Upper lobe of left lung (tissue), 6 donors: Measurements from ENCODE around the gene RASSF7. TPM values are rescaled to one million over a fixed set of nuclear protein-coding genes. Genes with fewer than 3 reads are reported as not detected.

Experiments
- ATAC-seq, 2 donors: fragments of 200-7000 bp; cut with Tn5 transposase; one replicate each; pipeline ENCODE4 v1.9.1; 2022; ENCODE audit warnings: mild to moderate bottlenecking in 2 of 2, moderate library complexity in 2 of 2; ENCODE audit not compliant: low FRiP score in 2 of 2
- DNase-seq, 2 donors: peaks; one replicate each; pipeline ENCODE4 v3.0.0-alpha.2; 2019 to 2020
- H3K27ac ChIP-seq, 4 donors: fragments of 200-600 bp; sonication (generic); one replicate each; pipeline ENCODE4 v1.5.1; 2016 to 2019
- H3K27me3 ChIP-seq, 4 donors: fragments of 200-600 bp; sonication (generic); one replicate each; pipeline ENCODE4 v1.5.1; 2017 to 2019
- H3K36me3 ChIP-seq, 4 donors: fragments of 200-600 bp; sonication (generic); one replicate each; pipeline ENCODE4 v1.5.1; 2016 to 2019
- H3K4me1 ChIP-seq, 4 donors: fragments of 200-600 bp; sonication (generic); one replicate each; pipeline ENCODE4 v1.5.1; 2018 to 2019
- H3K4me3 ChIP-seq, 4 donors: fragments of 200-600 bp; sonication (generic); one replicate each; pipeline ENCODE4 v1.5.1; 2017 to 2019; ENCODE audit warnings: mild to moderate bottlenecking in 2 of 4, moderate library complexity in 1 of 4
- H3K9me3 ChIP-seq, 4 donors: fragments of 200-600 bp; sonication (generic); one replicate each; pipeline ENCODE4 v1.5.1; 2018 to 2019
- EP300 ChIP-seq, 4 donors: sonication (generic); formaldehyde crosslinking; IDR thresholded peaks; one replicate each; pipeline ENCODE4 v1.5.1; 2017; ENCODE audit warnings: antibody characterized with exemption in 4 of 4, control low read depth in 2 of 4
- POLR2A ChIP-seq, 4 donors: fragments of 450-650 bp; IDR thresholded peaks; one replicate each; pipeline ENCODE4 v1.5.1; 2016 to 2017; ENCODE audit warnings: antibody characterized with exemption in 4 of 4, mild to moderate bottlenecking in 2 of 4
- POLR2AphosphoS5 ChIP-seq, 2 donors: sonication (generic); formaldehyde crosslinking; IDR thresholded peaks; one replicate each; pipeline ENCODE4 v1.5.1; 2017; ENCODE audit warnings: antibody characterized with exemption in 2 of 2
- WGBS, 2 donors: methylation state at CpG; one replicate each; pipeline ENCODE4 v1.1.5; 2017 to 2018; 5-methylcytosine and 5-hydroxymethylcytosine counted together
- total RNA-seq, 6 donors: library from RNA; depleted of rRNA in 4 of 6; stranded (reverse); fragments of >200 nt in 4 of 6; gene quantifications; one replicate each; pipeline versions ENCODE4 v1.1.0 to v1.2.1, GENCODE V29; 2016 to 2021
- TF ChIP-seq, protein P1 (sequence below), 6 experiments: fragments of 450-650 bp in 4 of 6; fragments of 200-600 bp in 2 of 6; sonication (generic) in 2 of 6; IDR thresholded peaks; one replicate each; pipeline ENCODE4 v1.5.1; 2016 to 2019; ENCODE audit warnings: antibody characterized with exemption in 6 of 6
- donor health status: DM: no; HTN: no; CAD: no; lungs with moderate emphysema.
- donor health status: DM: no; HTN: yes; CAD: no; lungs with severe emphysema.

RASSF7 gene
- total RNA-seq, 6 donors from 2014 or later = 80.2 to 222 (median 129) TPM

DNA sequence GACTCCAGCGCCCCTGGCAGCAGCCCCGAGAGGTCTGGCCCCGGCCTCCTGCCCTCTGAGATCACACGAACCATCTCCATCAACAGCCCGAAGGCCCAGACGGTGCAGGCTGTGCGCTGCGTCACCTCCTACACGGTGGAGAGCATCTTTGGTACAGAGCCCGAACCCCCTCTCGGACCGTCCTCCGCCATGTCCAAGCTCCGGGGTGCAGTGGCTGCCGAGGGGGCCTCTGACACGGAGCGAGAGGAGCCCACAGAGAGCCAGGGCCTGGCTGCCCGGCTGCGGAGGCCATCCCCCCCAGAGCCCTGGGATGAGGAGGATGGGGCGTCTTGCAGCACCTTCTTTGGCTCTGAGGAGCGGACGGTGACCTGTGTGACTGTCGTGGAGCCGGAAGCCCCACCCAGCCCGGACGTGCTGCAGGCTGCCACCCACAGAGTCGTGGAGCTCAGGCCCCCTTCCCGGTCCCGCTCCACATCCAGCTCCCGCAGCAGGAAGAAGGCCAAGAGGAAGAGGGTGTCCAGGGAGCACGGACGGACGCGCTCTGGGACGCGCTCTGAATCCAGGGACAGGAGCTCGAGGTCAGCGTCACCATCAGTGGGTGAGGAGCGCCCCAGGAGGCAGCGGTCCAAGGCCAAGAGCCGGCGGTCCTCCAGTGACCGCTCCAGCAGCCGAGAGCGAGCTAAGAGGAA, 47.3 kb downstream of the RASSF7 start:
- Histone ChIP-seq H3K4me3 (no peak overlapping the region), H3K27ac (no peak overlapping the region), H3K9me3 (no peaks in the 10 kb centered on the region), H3K36me3 (peaks cover 66 to 100% (median 98%) of the 10 kb centered on the region in 4 donors), H3K4me1 (peaks cover under 1 to 5% (median 1%) of the 10 kb centered on the region in 4 donors), H3K27me3 (no peaks in the 10 kb centered on the region)
- DNase-seq (peak in 1 of 2 donors; percentile 79), ATAC-seq (no peak)
- no peak for TF ChIP-seq POLR2A (IDR thresholded peaks at IDR 0.05)
- no peak for TF ChIP-seq POLR2AphosphoS5 (IDR thresholded peaks at IDR 0.05)
- TF ChIP-seq EP300 (IDR thresholded peaks at IDR 0.05) = no peak
- TF ChIP-seq, protein P1, sequence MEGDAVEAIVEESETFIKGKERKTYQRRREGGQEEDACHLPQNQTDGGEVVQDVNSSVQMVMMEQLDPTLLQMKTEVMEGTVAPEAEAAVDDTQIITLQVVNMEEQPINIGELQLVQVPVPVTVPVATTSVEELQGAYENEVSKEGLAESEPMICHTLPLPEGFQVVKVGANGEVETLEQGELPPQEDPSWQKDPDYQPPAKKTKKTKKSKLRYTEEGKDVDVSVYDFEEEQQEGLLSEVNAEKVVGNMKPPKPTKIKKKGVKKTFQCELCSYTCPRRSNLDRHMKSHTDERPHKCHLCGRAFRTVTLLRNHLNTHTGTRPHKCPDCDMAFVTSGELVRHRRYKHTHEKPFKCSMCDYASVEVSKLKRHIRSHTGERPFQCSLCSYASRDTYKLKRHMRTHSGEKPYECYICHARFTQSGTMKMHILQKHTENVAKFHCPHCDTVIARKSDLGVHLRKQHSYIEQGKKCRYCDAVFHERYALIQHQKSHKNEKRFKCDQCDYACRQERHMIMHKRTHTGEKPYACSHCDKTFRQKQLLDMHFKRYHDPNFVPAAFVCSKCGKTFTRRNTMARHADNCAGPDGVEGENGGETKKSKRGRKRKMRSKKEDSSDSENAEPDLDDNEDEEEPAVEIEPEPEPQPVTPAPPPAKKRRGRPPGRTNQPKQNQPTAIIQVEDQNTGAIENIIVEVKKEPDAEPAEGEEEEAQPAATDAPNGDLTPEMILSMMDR (IDR thresholded peaks at IDR 0.05) = no peak
- 94 to 97% methylated on average over 43 to 45 of the region's 45 CpGs for WGBS, 2 donors

DNA sequence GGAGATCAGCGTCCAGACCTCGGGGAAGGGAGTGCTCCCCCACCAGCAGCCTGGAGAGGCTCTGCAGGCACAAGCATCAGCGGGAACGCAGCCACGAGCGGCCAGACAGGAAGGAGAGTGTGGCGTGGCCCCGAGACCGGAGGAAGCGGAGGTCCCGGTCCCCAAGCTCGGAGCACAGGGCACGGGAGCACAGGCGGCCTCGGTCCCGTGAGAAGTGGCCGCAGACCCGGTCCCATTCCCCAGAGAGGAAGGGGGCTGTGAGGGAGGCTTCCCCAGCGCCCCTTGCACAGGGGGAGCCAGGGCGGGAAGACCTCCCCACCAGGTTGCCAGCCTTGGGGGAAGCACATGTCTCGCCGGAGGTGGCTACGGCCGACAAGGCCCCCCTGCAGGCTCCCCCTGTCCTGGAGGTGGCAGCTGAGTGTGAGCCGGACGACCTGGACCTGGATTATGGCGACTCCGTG, 48.1 kb downstream of the RASSF7 start:
- no peak overlapping the region for H3K27ac ChIP-seq
- no peaks in the 10 kb centered on the region for H3K9me3 ChIP-seq
- no peak overlapping the region for H3K4me3 ChIP-seq
- WGBS, 2 donors = 88 to 89% methylated on average over 21 to 28 of the region's 28 CpGs
- ATAC-seq = no peak
- DNase-seq = peak in 1 of 2 donors; percentile 73
- TF ChIP-seq POLR2AphosphoS5 (IDR thresholded peaks at IDR 0.05) (no peak), POLR2A (IDR thresholded peaks at IDR 0.05) (no peak), EP300 (IDR thresholded peaks at IDR 0.05) (no peak)
- TF ChIP-seq, protein P1 (IDR thresholded peaks at IDR 0.05) = no peak
- H3K4me1 ChIP-seq = peaks cover 5 to 12% (median 7%) of the 10 kb centered on the region in 4 donors
- H3K36me3 ChIP-seq = peaks cover 65 to 98% (median 95%) of the 10 kb centered on the region in 4 donors
- H3K27me3 ChIP-seq = no peaks in the 10 kb centered on the region

DNA sequence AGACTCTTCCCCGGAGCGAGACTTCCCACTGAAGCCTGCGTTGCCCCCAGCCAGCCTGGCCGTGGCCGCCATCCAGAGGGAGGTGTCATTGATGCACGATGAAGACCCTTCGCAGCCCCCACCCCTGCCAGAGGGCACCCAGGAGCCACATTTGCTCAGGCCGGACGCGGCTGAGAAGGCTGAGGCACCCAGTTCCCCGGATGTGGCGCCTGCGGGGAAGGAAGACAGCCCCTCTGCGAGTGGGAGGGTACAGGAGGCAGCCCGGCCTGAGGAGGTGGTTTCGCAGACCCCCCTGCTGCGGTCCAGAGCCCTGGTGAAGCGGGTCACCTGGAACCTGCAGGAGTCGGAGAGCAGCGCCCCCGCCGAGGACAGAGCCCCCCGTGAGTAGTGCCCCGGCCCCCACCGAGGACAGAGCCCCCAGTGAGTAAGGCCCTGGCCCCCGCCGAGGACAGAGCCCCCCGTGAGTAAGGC, 48.6 kb downstream of the RASSF7 start:
- WGBS, 2 donors = 92 to 95% methylated on average over 18 to 26 of the region's 28 CpGs
- peak in 1 of 2 donors; percentile 80 for DNase-seq

DNA sequence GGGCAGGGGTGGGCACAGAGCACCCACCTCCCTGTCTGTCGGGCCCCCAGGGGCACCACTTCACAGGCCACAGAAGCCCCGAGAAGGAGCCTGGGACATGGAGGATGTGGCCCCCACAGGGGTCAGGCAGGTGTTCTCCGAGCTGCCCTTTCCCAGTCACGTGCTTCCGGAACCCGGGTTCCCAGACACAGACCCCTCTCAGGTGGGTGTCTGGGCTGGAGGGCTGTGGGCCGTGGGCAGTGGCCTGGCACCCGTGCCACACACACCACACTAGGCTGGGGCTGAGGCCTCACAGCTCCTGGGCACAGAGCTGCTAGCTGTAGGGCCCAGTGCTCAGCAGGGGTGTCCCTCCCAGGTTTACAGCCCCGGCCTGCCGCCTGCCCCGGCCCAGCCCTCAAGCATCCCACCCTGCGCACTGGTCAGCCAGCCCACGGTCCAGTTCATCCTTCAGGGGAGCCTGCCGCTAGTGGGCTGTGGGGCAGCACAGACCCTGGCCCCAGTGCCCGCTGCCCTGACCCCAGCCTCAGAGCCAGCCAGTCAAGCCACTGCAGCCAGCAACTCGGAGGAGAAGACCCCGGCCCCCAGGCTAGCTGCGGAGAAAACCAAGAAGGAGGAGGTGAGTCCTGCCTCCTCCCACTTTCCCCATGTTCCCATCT, 49.5 kb downstream of the RASSF7 start:
- TF ChIP-seq, protein P1 (IDR thresholded peaks at IDR 0.05) = no peak
- TF ChIP-seq EP300 (IDR thresholded peaks at IDR 0.05) (no peak), POLR2A (IDR thresholded peaks at IDR 0.05) (no peak)
- Histone ChIP-seq H3K36me3 (peaks cover 50 to 95% (median 89%) of the 10 kb centered on the region in 4 donors), H3K27me3 (no peaks in the 10 kb centered on the region), H3K4me1 (peaks cover 19 to 27% (median 21%) of the 10 kb centered on the region in 4 donors), H3K4me3 (no peak overlapping the region), H3K9me3 (no peaks in the 10 kb centered on the region), H3K27ac (no peak overlapping the region)
- DNase-seq (peak in 1 of 2 donors; percentile 73), ATAC-seq (no peak)
- 94 to 100% methylated on average over 1 to 18 of the region's 18 CpGs for WGBS, 2 donors

More for the DNA sequence above, 48.6 kb downstream of the RASSF7 start:
- Histone ChIP-seq H3K4me3 (no peak overlapping the region), H3K4me1 (peaks cover 10 to 18% (median 12%) of the 10 kb centered on the region in 4 donors), H3K9me3 (no peaks in the 10 kb centered on the region), H3K27me3 (no peaks in the 10 kb centered on the region), H3K27ac (no peak overlapping the region), H3K36me3 (peaks cover 59 to 98% (median 95%) of the 10 kb centered on the region in 4 donors)
- TF ChIP-seq POLR2AphosphoS5 (IDR thresholded peaks at IDR 0.05) = no peak
- TF ChIP-seq EP300 (IDR thresholded peaks at IDR 0.05) = no peak
- TF ChIP-seq, protein P1 (IDR thresholded peaks at IDR 0.05) = no peak
- TF ChIP-seq POLR2A (IDR thresholded peaks at IDR 0.05) = no peak
- ATAC-seq = no peak
